Measurements from ENCODE around the gene PPP2R1A. TPM values are rescaled to one million over a fixed set of nuclear protein-coding genes. Genes with fewer than 3 reads are reported as not detected.

Gene PPP2R1A
- total RNA-seq, 1 donor from 2014 or later: 163 TPM

- TF ChIP-seq CTCF (IDR thresholded peaks at IDR 0.05) (no peak), POLR2A (IDR thresholded peaks at IDR 0.05) (no peak), POLR2AphosphoS5 (IDR thresholded peaks at IDR 0.05; ENCODE audit: insufficient read depth in 1 of 2, low read depth in 1 of 2) (no peak)
- Histone ChIP-seq H3K27ac (no peak overlapping the region), H3K36me3 (peaks cover 0 to 93% of the 10 kb centered on the region in 2 donors), H3K4me1 (no peaks in the 10 kb centered on the region), H3K27me3 (no peaks in the 10 kb centered on the region), H3K9me3 (no peaks in the 10 kb centered on the region), H3K4me3 (no peak overlapping the region)
- no peak for DNase-seq (ENCODE audit: extremely low spot score in 2 of 2)
- intact Hi-C loops (cut with DNase I): no loop called here
Observed at GRCh38 chr19:52224211-52224610, 34.4 kb downstream of the PPP2R1A start.

GRCh38 chr19:52226652-52227051 is 36.8 kb downstream of the PPP2R1A start:
- no peaks in the 10 kb centered on the region for H3K27me3 ChIP-seq
- H3K36me3 ChIP-seq: peaks cover 0 to 68% of the 10 kb centered on the region in 2 donors
- H3K27ac ChIP-seq: no peak overlapping the region
- H3K4me1 ChIP-seq: no peaks in the 10 kb centered on the region
- no peaks in the 10 kb centered on the region for H3K9me3 ChIP-seq
- no peak for DNase-seq (ENCODE audit: extremely low spot score in 2 of 2)
- H3K4me3 ChIP-seq: no peak overlapping the region
- intact Hi-C loops (cut with DNase I): no loop called here
- TF ChIP-seq CTCF (IDR thresholded peaks at IDR 0.05) (no peak), POLR2AphosphoS5 (IDR thresholded peaks at IDR 0.05; ENCODE audit: insufficient read depth in 1 of 2, low read depth in 1 of 2) (no peak), POLR2A (IDR thresholded peaks at IDR 0.05) (no peak)

GRCh38 chr19:52227196-52227940 is 37.5 kb downstream of the PPP2R1A start:
- no peak for DNase-seq (ENCODE audit: extremely low spot score in 2 of 2)
- TF ChIP-seq POLR2A (IDR thresholded peaks at IDR 0.05) (no peak), POLR2AphosphoS5 (IDR thresholded peaks at IDR 0.05; ENCODE audit: insufficient read depth in 1 of 2, low read depth in 1 of 2) (no peak), CTCF (IDR thresholded peaks at IDR 0.05) (no peak)
- Histone ChIP-seq H3K9me3 (no peaks in the 10 kb centered on the region), H3K27me3 (no peaks in the 10 kb centered on the region), H3K4me1 (no peaks in the 10 kb centered on the region), H3K27ac (no peak overlapping the region), H3K4me3 (no peak overlapping the region), H3K36me3 (peaks cover 0 to 61% of the 10 kb centered on the region in 2 donors)
- intact Hi-C loops (cut with DNase I): no loop called here

DNA sequence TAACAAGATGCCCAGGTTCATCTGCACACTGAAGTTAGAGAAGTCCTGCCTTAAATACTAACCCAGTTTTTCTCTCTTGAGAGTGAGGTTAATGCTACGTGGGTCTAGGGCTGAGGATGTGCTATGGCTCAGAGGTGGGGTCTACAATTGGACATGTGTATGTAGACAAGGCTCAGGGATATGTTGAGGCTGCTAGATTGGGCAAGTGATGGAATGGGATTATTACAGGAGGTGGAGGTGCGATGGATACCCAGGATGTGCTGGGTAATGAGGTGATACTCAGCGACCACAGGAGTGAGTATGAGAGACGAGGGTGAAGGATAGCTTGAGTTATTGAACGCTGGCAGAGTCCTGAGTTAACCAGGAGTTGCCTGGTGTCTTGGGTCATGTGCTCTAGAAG is 38.1 kb downstream of the PPP2R1A start:
- intact Hi-C loops (cut with DNase I): no loop called here
- Histone ChIP-seq H3K27me3 (no peaks in the 10 kb centered on the region), H3K27ac (no peak overlapping the region), H3K4me3 (no peak overlapping the region), H3K36me3 (peaks cover 0 to 55% of the 10 kb centered on the region in 2 donors), H3K9me3 (no peaks in the 10 kb centered on the region), H3K4me1 (no peaks in the 10 kb centered on the region)
- TF ChIP-seq CTCF (IDR thresholded peaks at IDR 0.05) (no peak), POLR2A (IDR thresholded peaks at IDR 0.05) (no peak), POLR2AphosphoS5 (IDR thresholded peaks at IDR 0.05; ENCODE audit: insufficient read depth in 1 of 2, low read depth in 1 of 2) (no peak)
- no peak for DNase-seq (ENCODE audit: extremely low spot score in 2 of 2)

GRCh38 chr19:52229524-52229923 is 39.7 kb downstream of the PPP2R1A start:
- Histone ChIP-seq H3K36me3 (peaks cover 0 to 39% of the 10 kb centered on the region in 2 donors), H3K4me1 (no peaks in the 10 kb centered on the region), H3K4me3 (no peak overlapping the region), H3K27me3 (no peaks in the 10 kb centered on the region), H3K9me3 (no peaks in the 10 kb centered on the region), H3K27ac (no peak overlapping the region)
- TF ChIP-seq POLR2A (IDR thresholded peaks at IDR 0.05): no peak
- no peak for TF ChIP-seq POLR2AphosphoS5 (IDR thresholded peaks at IDR 0.05; ENCODE audit: insufficient read depth in 1 of 2, low read depth in 1 of 2)
- no peak for TF ChIP-seq CTCF (IDR thresholded peaks at IDR 0.05)
- intact Hi-C loops (cut with DNase I): no loop called here
- no peak for DNase-seq (ENCODE audit: extremely low spot score in 2 of 2)
